ENCODE measurements around the gene KIAA1217.
A peak's percentile ranks its signal among the peaks of the same experiment; 100 is the strongest.

The KIAA1217 gene

DNA sequence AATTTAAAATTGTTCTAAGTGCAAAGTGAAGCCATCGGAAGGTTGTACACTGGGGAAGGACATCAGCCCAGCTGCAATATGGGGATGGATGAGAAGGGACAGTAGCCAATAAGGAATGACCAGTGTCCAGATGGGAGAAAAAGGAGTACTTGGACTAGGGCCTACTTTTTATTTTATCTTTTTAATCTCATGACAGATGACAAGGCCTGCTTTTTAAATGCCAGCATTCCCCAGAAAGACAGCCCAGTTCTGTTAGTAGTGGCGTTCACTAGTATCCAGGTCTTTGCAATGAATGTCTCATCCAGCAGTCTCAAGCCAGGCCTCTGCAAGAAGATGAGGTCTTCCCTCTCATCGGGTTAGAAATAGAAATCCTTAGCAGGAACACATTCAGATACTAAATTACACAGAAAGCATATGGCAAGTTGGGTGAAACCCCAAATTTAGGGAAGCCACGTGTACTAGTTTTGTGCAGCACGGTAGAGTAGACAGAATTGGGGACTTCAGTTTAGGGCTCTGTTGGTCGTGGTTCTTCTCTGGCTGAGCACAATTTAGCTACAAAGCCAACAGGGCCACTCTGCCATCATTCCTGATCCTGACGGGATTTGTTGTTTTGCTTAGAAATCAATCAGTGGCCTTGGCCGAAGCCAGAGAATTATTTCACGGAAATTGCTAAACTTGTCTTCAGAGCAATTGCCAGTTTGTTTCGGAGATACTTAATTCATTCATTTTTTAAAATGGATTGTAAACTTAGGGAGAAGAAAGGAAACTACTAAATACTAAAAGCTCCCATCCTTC is 286.9 kb downstream of the KIAA1217 start:
- DNase-seq (ENCODE audit: low read depth, low spot score) = no peak

DNA sequence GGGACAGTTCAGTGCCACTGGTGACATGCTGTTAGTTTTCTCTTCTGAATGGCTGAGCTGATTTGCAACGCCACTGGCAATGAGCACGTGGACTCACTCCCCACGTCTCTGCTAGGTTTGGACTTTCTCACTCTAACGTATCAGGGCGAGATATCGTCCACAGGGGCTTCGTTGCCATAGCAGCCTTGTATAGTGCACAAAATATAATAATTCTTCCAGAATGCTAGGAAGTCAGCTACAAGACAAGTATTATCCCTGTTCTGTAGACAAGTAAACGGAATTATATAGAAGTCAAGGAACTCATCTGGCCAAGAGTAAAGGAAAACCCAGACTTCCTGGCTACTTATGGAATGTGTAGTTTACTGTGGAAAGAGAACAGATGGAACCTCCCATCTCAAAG is 288.0 kb downstream of the KIAA1217 start:
- DNase-seq (ENCODE audit: low read depth, low spot score) = no peak

DNA sequence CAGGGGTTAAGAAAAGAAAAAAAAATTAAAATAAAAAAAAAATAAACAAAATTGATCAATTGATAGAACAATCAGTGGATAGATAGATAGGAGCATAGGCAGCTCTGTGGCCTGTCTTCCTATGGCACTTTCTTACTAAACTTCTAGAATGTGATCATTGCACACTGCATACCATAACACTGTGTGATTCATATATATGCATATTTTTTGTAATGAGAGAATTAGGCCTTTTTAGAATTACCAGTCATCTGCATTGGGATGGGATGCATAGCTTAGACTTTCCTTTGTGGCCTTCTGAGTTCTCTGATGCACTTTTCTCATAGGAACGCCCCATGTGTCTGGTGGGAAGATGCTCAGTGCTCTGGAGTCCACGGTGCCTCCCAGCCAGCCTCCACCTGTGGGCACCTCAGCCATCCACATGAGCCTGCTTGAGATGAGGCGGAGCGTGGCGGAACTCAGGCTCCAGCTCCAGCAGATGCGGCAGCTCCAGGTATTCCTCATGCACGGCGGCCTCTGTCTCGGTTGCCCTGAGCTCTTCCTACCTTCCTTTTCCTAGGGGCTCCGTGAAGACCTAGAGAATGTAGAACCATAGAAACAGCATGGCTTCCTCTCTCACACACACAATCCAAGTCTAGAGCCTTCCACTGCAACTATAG is 292.2 kb downstream of the KIAA1217 start:
- no peak for DNase-seq (ENCODE audit: low read depth, low spot score)

DNA sequence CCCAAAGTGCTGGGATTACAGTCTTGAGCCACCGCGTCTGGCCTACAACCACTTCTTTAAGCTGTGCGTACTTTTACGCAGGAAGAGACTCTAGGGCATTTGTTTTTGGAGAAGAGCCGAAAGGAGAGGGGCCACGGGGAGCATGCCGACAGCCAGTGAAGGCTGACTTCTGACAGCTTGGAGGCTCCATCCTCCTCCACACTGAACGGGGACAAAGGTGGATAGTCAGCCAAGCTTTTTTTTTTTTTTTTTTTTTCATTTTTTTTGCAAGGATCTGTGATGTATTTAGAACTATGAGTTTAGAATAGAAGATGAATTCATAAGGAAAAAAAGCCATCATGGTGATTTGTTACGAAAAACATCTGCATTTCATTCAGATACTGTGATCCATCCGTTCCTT is 293.1 kb downstream of the KIAA1217 start:
- DNase-seq (ENCODE audit: low read depth, low spot score) = no peak

DNA sequence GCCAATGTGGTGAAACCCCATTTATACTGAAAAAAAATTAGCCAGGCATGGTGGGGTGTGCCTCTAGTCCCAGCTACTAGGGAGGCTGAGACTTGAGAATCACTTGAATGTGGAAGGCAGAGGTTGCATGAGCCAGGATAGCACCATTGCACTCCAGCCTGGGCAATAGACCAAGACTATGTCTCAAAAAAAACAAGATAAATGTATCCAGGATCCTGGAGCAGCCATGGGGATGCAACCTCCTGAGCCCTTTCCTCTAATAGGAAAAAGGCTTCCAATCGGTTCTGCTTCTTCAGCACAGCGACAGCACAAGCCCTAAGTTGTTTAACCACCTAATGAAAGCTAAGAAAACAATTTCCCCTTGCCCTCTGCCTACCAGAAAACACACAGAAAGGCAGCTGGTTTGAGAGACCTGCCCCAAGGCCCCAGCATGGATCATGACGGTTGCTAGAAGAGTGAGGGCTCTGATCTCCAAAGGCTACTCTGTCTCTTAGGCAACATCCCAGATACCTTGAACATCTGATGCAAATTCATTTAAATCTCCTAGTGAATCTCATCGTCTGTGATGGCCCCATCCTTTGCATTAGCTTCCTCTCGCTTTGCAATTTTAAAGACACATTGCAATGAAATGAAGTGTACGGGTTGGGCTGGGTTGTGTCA is 294.0 kb downstream of the KIAA1217 start:
- no peak for DNase-seq (ENCODE audit: low read depth, low spot score)

DNA sequence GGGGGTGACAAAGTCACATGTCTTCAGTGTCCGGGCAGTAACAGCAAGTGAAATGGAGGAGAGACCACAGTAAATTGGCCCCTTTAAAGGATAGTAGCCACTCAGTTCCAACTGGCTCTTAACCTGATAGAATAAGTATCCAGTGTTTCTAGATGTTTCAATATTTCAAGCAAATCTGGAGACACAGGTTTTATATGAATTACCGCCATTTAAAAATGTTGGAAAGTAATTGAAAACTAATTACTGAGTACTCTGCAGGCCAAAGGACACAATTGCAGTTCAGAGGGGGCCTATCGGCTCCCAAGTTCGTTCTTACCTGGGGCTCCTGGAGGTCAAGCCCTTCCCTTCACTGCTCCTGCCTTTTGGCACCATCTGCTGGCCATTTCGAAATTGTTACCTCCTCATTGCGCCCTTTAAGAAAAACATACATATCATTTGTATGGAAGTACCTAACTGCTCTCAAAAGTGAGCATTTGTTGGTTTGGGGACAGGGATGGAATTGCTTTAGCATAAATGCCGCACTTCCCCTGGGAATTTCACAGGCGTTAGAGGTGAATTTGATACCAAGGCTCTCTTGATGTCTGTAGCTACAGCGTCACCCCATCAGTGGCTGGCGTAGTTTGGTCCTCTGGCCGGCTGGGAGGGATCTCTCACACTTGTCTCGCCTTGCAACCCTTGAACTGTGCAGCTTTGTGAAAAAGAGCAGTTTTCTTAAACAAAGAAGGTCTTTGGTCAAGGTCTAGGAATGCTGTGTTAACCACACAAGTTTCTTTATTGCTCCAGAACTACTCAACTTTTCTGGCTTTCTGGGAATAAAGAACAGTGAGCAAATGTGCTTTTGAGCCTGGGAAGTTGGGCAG is 294.8 kb downstream of the KIAA1217 start:
- peak; percentile 87 for DNase-seq (ENCODE audit: low read depth, low spot score)

DNA sequence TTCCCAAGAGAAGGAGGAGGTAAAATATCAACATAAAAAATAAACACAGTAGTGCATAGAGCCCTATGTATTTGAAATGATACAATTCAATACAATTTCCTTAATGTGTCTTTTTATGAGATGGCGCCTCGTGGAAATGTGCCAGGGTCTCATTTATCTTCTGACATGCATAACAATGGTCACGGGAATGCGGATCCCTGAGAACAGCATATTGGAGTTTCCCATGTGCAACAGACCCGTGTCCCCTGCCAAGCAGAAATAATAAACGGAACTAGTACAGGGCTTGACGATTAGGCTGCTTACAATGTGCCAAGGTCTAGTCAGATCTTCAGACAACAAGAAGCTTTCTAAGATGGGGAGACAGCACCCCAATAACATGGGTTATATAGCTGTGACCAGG is 296.8 kb downstream of the KIAA1217 start:
- no peak for DNase-seq (ENCODE audit: low read depth, low spot score)

DNA sequence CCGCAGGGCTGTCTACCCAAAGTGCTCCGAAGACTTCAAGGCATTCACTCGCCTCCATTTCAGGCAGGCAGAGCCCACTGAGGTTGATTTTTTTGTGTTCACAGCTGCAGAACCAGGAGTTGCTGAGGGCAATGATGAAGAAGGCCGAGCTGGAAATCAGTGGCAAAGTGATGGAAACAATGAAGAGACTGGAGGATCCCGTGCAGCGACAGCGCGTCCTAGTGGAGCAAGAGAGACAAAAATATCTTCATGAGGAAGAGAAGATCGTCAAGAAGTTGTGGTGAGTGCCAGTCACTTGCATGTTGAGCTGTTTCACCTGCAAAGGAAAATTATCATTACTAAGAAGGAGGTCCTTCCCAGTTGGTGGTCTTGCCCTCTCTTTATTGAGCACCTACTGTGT is 304.2 kb downstream of the KIAA1217 start:
- DNase-seq (ENCODE audit: low read depth, low spot score) = peak; percentile 41

DNA sequence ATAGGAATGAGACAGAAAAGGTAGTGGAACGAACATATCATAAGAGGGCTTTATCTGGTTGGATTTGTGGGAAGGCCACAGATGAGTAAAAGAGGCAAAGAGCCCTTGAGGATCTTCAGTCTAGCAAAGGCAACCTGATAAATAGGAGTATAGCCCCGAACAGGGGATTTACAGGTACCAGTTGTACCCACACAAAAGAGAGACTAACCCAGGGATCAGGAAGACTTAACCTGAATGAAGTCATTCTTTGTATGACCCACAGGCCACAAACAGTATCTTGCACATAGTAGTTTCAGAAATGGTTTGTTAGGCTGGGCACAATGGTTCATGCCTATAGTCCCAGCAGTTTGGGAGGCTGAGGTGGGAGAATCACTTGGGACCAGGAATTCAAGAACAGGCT is 306.5 kb downstream of the KIAA1217 start:
- no peak for DNase-seq (ENCODE audit: low read depth, low spot score)

DNA sequence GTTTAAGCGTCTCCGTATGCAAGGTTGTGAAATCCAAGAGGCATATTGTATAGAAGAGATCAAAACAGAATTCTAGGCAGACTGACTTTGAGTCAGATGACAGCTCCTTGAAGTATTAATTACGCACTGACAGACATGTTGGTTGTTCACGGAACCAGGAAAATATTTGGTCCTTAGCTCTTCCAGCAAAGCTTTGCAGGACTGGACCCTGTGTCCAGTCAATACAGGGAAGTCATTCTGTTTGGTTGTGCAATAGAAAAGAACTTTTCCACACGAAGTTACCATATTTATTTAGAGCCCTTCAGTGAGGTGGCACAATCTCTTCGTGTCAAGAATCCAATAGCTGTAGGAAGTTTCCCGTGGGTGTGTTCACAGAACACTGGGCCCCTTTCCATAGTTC is 309.5 kb downstream of the KIAA1217 start:
- DNase-seq (ENCODE audit: low read depth, low spot score) = no peak

DNA sequence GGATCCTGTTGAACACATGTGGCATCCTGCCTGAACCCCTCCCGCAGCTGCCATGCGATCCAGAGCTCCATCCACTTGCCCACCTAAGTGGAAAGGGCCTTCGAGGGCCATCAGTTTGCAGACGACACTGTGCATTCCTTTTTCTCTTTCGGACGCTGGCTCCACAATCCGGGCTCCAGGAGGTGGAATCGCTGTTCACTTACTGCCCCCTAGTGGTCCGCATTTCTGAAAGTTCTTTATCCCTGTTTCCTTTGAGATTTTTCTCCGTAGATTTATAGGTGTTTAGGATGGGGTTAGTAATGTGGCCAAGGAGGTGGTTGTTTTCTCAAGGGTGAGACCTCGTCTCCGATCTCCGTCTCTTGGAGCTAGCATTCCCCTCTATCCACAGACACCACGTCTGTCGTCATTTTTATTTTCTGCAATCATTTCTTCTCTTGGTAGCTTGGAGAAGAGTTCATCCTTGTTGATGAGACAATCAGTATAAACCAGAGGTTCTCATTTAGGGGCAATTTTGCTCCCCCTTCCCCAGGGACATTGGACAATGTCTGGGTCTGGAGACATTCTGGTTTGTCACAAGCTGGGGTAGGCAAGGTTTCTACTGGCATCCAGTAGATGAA is 310.2 kb downstream of the KIAA1217 start:
- peak; percentile 63 for DNase-seq (ENCODE audit: low read depth, low spot score)

DNA sequence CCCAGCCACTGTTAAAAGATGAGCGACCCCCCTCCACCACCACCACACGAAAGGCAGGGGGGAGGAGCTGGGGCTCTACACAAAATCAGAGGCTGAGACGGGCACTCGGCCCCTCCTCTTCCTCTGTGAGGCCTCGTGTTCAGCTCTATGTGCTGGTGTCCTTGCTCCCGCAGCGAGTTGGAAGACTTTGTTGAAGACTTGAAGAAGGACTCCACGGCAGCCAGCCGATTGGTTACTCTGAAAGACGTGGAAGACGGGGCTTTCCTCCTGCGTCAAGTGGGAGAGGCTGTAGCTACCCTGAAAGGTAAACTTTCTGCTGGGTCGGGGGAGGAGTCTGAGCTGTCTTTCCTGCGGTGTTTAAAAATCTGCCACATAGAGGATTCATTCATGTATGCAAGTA is 311.0 kb downstream of the KIAA1217 start:
- DNase-seq (ENCODE audit: low read depth, low spot score) = peak; percentile 40

DNA sequence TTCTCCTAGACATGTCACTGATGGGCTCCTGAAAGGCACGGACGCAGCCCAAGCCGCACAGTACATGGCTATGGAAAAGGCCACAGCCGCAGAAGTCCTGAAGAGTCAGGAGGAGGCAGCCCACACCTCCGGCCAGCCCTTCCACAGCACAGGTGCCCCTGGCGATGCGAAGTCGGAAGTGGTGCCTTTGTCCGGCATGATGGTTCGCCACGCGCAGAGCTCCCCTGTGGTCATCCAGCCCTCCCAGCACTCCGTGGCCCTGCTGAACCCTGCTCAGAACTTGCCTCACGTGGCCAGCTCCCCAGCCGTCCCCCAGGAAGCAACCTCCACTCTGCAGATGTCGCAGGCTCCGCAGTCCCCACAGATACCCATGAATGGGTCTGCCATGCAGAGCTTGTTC is 315.4 kb downstream of the KIAA1217 start:
- DNase-seq (ENCODE audit: low read depth, low spot score) = no peak

DNA sequence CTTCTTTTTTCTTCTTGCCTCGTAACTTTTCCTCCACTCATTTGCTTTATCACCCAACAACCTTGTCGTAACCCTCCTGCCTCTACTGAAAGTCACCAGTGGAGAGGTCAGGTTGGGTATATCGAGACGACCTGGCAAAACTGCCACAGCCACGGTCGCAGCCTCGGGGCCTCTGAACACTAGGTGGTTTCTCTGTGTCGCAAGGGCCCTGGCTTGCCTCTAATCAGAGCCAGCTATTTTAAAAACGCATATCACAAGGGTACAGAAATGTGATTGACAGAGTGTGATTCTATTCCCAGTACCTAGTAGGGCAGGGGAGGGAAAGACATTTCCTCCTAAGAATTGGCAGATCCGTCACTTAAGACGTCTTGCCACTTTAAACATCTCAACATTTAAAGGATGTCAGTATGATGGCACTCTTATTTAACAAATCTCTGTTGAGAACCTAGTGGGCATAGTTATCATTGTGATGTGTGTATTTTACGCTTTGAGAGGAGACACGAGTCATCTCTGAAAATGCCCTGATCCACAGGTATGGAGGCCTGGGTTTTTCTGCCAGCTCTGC is 317.2 kb downstream of the KIAA1217 start:
- DNase-seq (ENCODE audit: low read depth, low spot score) = no peak

DNA sequence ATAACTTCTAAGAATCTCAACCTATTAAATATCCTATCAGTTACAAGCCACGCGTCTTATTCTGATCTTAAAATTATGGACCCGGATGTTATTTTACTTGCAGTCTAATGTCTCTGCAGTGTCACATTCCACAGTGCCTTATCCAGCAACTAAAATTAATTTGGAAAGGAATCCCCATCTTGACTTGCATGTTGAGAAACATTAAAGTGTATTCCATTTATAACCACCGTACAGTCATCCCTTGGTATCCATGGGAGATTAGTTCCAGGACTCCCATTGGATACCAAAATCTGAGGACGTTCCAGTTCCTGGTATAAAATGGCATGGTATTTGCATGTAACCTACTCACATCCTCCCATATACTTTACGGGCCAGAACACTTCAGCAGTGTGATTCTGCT is 320.0 kb downstream of the KIAA1217 start:
- DNase-seq (ENCODE audit: low read depth, low spot score) = no peak

DNA sequence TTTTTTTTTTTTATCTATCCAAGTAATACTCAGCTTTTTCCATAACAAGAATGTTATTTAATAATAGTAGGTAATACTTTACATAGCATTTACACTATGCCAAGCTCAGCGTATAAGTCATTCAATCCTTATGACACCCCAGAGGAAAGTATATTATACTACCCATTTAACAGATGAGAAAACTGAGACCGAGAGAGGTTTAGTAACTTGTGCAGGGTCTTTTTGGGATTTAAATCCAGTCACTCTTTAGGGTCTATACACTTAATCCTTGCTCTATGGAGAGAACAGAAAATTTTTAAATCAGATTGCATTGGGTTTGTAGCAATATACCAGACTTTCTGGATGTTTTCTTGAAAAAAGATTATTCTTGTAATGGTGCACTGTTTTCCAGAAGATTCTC is 322.5 kb downstream of the KIAA1217 start:
- DNase-seq (ENCODE audit: low read depth, low spot score) = no peak

DNA sequence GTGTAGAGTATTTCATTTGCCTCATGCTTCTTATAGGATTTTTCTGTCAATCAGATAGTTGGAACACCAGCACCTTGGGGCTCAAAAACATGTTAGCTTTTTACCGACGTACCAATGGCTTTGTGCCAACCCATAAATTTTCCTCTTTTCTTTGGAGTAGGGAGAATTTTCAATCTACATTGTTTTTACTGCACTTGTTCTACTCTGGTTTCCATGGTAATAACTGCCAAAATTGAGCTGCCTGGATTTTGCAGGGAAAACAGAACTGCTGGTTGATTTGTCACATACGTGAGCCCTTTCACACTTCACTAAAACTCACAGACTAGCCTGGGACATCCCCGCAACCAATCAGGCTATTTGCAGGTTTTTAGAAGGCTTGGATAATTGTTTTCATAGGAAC is 325.0 kb downstream of the KIAA1217 start:
- no peak for DNase-seq (ENCODE audit: low read depth, low spot score)

DNA sequence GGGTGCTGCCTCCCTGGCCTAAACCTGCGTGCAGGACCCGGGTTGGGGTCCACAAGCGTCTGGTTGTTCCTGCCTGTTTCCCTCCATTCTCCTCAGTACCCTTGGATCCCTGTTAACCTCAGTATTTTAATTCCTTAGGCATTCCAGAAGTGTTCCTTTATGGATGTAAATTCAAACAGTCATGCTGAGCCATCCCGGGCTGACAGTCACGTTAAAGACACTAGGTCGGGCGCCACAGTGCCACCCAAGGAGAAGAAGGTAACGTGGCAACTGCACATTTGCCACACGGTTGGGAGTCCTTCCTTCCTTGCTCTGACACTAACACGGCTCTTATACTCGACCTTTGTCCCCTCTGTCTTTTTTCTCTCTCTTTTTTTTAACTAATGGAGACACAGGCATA is 327.7 kb downstream of the KIAA1217 start:
- no peak for DNase-seq (ENCODE audit: low read depth, low spot score)

DNA sequence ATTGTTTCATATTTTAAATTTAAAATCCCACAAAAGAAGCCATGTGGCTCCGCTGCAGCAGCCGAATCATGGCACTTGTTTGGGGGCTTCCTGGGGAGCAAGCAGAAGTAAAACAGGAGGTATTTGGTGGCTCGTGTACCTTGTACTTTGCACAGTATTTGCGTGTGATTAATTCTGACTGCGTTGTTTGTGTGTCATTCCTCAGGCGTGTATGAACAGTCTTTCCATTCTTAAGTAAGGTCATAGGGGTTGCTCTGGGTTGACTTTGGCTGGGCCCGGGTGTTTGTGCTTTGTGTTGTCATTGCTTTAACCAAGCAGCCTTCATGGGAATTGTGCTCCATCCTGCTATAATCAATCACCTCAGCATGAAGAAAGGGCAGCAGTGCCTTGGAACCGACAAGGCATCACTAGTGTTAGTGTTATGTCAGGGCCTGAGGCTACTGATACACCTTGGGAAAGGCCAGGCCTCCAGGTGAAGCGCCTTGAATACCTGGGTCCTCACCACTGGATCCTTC is 332.4 kb downstream of the KIAA1217 start:
- DNase-seq (ENCODE audit: low read depth, low spot score) = no peak

DNA sequence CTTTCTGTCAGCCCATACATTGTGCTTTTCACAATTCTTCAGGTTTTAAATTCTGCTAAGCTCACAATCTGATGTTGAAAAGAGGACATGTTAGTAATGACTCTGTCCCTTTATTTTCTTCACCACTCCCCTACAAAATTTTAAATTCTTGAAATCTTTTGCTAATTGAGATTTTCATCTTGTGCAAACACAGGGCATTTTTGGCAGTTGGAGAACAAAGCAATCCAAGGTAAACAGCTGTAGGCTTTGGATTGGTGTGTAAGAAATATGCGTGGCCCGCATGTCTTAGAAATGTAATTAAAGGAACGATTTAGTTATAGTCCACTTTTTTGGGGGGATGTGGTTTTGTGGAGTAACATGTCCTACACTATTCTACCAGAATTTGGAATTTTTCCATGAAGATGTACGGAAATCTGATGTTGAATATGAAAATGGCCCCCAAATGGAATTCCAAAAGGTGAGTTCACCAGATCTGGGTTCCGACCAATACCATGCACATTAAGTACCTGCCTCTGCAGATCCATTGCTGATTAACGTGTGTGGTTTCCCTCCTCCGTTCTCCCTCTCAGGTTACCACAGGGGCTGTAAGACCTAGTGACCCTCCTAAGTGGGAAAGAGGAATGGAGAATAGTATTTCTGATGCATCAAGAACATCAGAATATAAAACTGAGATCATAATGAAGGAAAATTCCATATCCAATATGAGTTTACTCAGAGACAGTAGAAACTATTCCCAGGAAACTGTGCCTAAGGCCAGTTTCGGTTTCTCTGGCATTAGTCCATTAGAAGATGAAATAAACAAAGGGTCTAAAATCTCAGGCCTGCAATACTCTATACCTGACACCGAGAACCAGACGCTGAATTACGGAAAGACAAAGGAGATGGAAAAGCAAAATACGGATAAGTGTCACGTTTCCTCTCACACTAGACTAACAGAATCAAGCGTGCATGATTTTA is 333.7 kb downstream of the KIAA1217 start:
- DNase-seq (ENCODE audit: low read depth, low spot score) = no peak

Data from ELF-1 (cell line).